IPS-NIHi7 (cell line): ENCODE measurements around the gene F5.

Experiments used
- DNase-seq: peaks from one replicate; pipeline ENCODE4 v3.0.0; 2012; ENCODE audit warnings: mixed read lengths; ENCODE audit errors: extremely low spot score

F5 gene

DNA sequence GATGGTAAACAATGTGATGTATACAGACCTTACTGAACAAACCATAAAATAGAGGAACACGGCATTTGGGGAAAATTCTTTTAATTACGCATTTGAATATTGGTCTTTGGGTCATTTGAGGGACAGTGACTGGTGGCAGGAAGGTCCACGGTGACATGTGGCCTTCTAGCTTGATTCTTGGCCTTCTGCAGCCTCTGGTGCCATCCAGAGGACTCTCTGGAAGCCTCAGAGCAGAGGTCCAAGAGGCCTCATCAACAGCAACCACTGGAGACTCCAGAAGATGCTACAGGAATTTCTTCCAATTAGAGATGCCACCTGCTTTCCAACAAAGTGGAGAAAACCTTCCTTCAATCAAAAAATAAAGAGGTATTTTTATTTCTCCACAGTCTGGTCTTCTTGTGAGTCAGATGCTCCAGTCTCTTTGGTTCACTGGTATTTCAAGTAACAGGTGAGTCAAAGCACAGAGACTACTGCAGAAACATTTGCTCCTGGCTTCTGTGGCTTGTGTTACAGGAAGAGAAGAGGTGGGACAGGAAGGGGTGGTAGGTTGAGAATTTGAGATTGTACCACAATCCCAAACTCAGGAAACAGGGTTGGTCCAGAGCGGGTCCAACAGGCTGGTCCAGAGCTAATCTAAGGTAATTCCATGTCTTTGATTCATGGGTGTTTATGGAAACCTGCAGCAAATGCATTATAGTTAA is 2.7 kb upstream of the F5 start:
- no peak for DNase-seq

DNA sequence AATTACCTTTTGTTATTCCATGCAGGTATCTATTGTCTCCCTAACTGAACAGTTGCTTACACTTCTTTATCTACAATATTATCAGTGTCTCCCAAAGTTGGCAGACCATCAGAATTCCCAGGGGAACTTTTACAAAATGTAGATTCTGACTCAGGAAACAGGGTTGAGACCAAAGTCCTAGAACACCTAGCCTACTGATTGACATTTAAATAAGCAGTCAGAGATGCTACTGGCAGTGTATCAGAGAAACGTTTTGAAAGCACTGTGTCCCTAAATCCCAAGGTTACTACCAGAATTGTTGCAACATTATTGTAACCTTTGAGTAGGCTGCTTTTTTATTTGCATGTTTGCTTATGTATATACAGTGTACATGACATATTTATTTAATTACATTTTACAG is 1.8 kb upstream of the F5 start:
- no peak for DNase-seq

GRCh38 chr1:169586067-169586394 is 250 bp downstream of the F5 start:
- DNase-seq, result no peak

GRCh38 chr1:169585181-169585580 is 1.1 kb downstream of the F5 start:
- no peak for DNase-seq

GRCh38 chr1:169584483-169585144 is 1.7 kb downstream of the F5 start:
- DNase-seq, result no peak

GRCh38 chr1:169577981-169578738 is 8.1 kb downstream of the F5 start:
- DNase-seq, result no peak

GRCh38 chr1:169576935-169577331 is 9.3 kb downstream of the F5 start:
- no peak for DNase-seq

GRCh38 chr1:169576241-169576934 is 9.9 kb downstream of the F5 start:
- DNase-seq, result no peak

DNA sequence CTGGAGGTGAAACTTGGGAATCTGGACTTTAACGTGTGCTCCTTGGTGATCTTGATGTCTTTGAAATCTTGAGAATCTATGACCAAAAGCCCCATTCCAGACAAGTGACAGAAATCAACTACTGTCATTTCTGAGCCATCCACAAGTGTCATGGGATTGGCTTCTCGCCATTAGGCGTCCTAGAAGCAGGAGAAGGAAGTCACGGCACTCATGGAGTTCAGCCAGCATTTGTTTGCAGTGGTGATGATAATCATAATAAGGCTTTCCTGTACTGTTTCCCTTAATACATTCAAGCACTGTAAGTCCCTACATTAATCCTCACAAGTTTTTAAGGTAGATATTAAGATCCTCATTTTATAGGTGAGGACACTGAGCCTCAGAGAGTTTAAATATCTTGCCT is 11.9 kb downstream of the F5 start:
- no peak for DNase-seq

- DNase-seq, result no peak
Measured at GRCh38 chr1:169572187-169572586, 14.1 kb downstream of the F5 start.

- DNase-seq, result no peak
Measured at GRCh38 chr1:169571450-169571849, 14.8 kb downstream of the F5 start.

GRCh38 chr1:169570172-169570574 is 16.1 kb downstream of the F5 start:
- DNase-seq, result no peak

DNA sequence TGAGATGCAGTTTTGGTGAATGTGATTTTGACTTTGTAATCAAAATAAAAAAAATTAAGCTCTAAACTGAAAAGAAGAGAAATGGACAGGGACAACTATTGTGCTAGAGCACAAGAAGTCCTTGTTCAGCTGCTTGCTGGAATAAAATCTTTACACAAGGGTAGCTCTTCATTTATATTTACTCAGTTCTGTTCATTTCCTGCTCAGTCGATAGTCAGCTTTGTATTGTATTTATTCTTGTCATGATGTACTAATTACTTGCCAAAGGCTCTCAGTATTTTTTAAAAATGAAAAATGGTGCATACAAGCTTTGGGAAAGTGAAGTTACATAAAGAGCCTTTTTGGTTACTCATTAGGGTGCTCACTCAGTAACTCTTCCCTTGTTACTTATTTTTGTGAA is 17.8 kb downstream of the F5 start:
- DNase-seq, result no peak

DNA sequence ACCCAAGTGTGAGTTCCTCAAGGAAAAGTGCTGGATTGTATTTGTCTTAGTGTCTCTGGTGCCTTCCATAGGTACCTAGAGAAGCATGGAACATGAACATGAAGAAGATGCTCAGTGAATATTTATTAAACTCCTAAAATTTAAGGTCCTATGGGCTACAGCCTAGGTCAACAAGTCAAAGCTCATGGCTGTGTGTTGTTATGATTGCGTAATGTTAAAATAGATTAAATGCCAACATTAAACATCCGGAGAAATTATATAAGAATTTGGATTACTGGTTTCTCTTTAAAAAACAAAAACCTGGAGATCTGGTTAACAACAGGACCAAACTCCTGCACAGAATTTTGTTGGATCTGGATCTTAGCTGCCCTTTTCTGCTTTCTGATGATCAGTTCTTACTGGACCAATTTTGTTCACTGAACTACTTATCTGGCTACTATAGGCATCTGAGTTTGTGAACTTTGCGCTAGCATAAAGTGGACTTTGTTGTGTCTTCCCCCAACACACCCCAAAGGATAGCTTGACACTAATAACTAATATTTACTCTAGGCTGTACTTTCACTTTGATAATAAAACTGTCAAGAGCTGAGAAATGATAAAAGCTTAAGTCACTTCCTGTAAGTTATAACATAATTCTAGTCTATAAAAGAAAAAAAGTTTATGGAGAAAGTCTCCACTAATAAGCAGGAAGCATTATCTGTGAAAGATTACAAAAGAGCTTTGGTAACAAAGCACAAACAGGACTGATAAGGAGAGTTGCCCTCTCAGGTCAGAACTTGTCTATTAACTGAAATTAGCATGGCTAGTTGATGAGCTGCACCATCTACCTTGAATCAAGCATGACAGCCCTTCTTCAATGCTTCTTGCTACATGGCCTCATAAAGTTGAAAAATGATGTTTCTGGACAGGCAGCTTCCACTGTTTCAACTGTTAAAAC is 20.7 kb downstream of the F5 start:
- DNase-seq, result no peak

DNA sequence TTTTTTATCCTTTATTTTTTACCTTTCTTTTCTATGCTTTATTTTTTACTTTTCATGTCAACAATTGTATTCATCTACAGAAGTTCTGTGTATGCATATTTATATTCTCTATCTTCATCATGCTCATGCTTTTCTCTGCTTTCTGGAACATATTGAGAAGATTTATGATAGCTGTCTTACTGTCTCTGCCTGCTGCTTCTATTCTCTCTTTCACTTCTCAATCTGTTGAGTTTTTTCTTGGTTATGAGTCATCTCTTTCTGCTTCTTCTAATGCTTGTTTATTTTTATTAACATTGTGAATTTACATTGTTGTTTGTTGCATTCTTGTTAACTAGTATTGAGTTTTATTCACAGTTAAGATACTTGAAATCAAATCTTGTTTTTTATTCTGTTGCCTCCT is 22.6 kb downstream of the F5 start:
- DNase-seq, result no peak

GRCh38 chr1:169563019-169563615 is 23.2 kb downstream of the F5 start:
- DNase-seq, result no peak

DNA sequence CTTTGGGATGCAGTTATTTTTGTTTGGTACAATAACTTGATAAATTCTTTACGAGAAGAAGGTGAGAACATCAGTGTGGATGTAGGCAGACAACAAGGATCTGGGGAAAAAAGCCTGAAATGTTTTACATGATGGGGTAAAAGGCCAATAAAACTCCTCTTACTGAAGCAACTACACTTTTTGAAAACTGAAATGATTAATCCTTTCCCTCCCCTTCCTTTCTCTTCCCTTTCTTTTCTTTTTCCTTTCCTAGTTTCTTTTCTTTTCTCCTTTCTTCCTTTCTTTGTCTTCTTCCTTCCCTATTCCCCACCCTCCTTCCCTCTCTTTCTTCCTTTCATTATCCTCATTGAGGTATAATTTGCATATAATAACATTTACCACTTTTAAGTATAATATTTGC is 24.6 kb downstream of the F5 start:
- no peak for DNase-seq

GRCh38 chr1:169557131-169557530 is 29.1 kb downstream of the F5 start:
- DNase-seq, result no peak

GRCh38 chr1:169550294-169550693 is 36.0 kb downstream of the F5 start:
- DNase-seq, result peak; percentile 38

DNA sequence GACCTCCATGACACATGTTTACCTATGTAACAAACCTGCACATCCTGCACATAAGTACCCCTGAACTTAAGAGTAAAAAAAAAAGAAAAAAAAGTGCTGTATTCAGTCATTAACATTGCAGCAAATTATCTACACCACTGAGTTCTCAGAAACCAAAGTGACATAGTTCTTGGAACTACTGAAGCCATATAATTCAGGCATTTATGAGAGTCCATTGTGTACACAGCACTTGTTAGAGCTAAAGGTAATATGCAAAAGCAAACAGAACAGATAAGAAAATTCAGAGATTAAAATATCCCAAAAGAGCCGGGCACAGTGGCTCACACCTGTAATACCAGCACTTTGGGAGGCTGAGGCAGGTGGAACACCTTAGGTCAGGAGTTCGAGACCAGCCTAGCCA is 38.0 kb downstream of the F5 start:
- DNase-seq, result no peak
